GM12878 (cell line): Measurements from ENCODE around the gene ARHGAP26. TPM values are rescaled to one million over a fixed set of nuclear protein-coding genes. Genes with fewer than 3 reads are reported as not detected.

Experiments
- ATF7 ChIP-seq: fragments of 450-650 bp; IDR thresholded peaks from 2 replicates; pipeline ENCODE4 v1.6.1; 2016; ENCODE audit warnings: low read depth, mild to moderate bottlenecking
- BMI1 ChIP-seq: fragments of 450-650 bp; IDR thresholded peaks from 2 replicates; pipeline ENCODE4 v1.6.1; 2016; ENCODE audit warnings: mild to moderate bottlenecking, moderate library complexity, borderline replicate concordance
- BRCA1 ChIP-seq: IDR thresholded peaks from 2 replicates; pipeline ENCODE4 v1.6.1; 2011; ENCODE audit warnings: low read depth, low read length, improper control_type of control experiment
- CBFB ChIP-seq: IDR thresholded peaks from 2 replicates; pipeline ENCODE4 v1.6.1; 2016; ENCODE audit warnings: antibody characterized with exemption, low read depth
- CEBPB ChIP-seq, 2 experiments: fragments of 150-350 bp in 1 of 2; IDR thresholded peaks; 2 replicates each; pipeline ENCODE4 v1.6.1; 2012 to 2014; ENCODE audit warnings: low read depth in 2 of 2, low read length in 2 of 2, borderline replicate concordance in 1 of 2, inconsistent platforms in 1 of 2
- DPF2 ChIP-seq: fragments of 450-650 bp; IDR thresholded peaks from 2 replicates; pipeline ENCODE4 v1.6.1; 2017; ENCODE audit warnings: mild to moderate bottlenecking
- EGR1 ChIP-seq, 2 experiments: IDR thresholded peaks; 1 replicate in 1 of 2; 2 replicates in 1 of 2; pipeline ENCODE4 v1.6.1; 2011 to 2012; ENCODE audit warnings: low read depth in 2 of 2, low read length in 2 of 2, borderline replicate concordance in 1 of 2, mild to moderate bottlenecking in 1 of 2, moderate library complexity in 1 of 2
- EP300 ChIP-seq, 2 experiments: fragments of 150-350 bp in 1 of 2; IDR thresholded peaks; 2 replicates each; pipeline ENCODE4 v1.6.1; 2011 to 2012; ENCODE audit warnings: low read depth in 2 of 2, low read length in 2 of 2, borderline replicate concordance in 1 of 2, improper control_type of control experiment in 1 of 2, inconsistent platforms in 1 of 2; ENCODE audit not compliant: control insufficient read depth in 1 of 2
- ETV6 ChIP-seq, 2 experiments: fragments of 450-650 bp in 1 of 2; IDR thresholded peaks in 1 of 2; conservative IDR thresholded peaks in 1 of 2; 2 replicates each; pipeline ENCODE4 v1.6.1; 2014; ENCODE audit warnings: antibody characterized with exemption in 1 of 2, borderline replicate concordance in 1 of 2, low read depth in 1 of 2, mild to moderate bottlenecking in 1 of 2, moderate library complexity in 1 of 2
- IRF5 ChIP-seq: fragments of 450-650 bp; IDR thresholded peaks from 2 replicates; pipeline ENCODE4 v1.6.1; 2017; ENCODE audit warnings: borderline replicate concordance
- JUNB ChIP-seq: IDR thresholded peaks from 2 replicates; pipeline ENCODE4 v1.6.1; 2016; ENCODE audit warnings: antibody characterized with exemption, mild to moderate bottlenecking
- JUND ChIP-seq: IDR thresholded peaks from 2 replicates; pipeline ENCODE4 v1.6.1; 2012; ENCODE audit warnings: low read depth, mild to moderate bottlenecking, low read length, improper control_type of control experiment, moderate library complexity
- MAX ChIP-seq: IDR thresholded peaks from 2 replicates; pipeline ENCODE4 v1.6.1; 2012; ENCODE audit warnings: low read depth, low read length, improper control_type of control experiment
- NBN ChIP-seq: fragments of 450-650 bp; IDR thresholded peaks from 2 replicates; pipeline ENCODE4 v1.6.1; 2016
- NKRF ChIP-seq: fragments of 450-650 bp; conservative IDR thresholded peaks from 2 replicates; pipeline ENCODE4 v1.6.1; 2017; ENCODE audit warnings: mild to moderate bottlenecking, moderate library complexity
- NR2C2 ChIP-seq: IDR thresholded peaks from 2 replicates; pipeline ENCODE4 v1.6.1; 2011; ENCODE audit warnings: borderline replicate concordance, low read depth; ENCODE audit not compliant: control insufficient read depth, insufficient read length
- PAX8 ChIP-seq: fragments of 450-650 bp; IDR thresholded peaks from 2 replicates; pipeline ENCODE4 v1.6.1; 2017; ENCODE audit warnings: mild to moderate bottlenecking, moderate library complexity
- PML ChIP-seq: IDR thresholded peaks from 2 replicates; pipeline ENCODE4 v1.6.1; 2012; ENCODE audit warnings: low read length, inconsistent platforms
- RB1 ChIP-seq: fragments of 450-650 bp; formaldehyde crosslinking; IDR thresholded peaks from 2 replicates; pipeline ENCODE4 v1.6.1; 2017; ENCODE audit warnings: mild to moderate bottlenecking, borderline replicate concordance
- RFX5 ChIP-seq: IDR thresholded peaks from 2 replicates; pipeline ENCODE4 v1.6.1; 2011; ENCODE audit warnings: low read depth, low read length, improper control_type of control experiment
- SMAD1 ChIP-seq: fragments of 450-650 bp; IDR thresholded peaks from 2 replicates; pipeline ENCODE4 v1.6.1; 2018; ENCODE audit warnings: mild to moderate bottlenecking, low read depth; ENCODE audit not compliant: partially characterized antibody
- SMARCA5 ChIP-seq: fragments of 450-650 bp; IDR thresholded peaks from 2 replicates; pipeline ENCODE4 v1.6.1; 2017; ENCODE audit warnings: mild to moderate bottlenecking
- SREBF1 ChIP-seq: IDR thresholded peaks from 2 replicates; pipeline ENCODE4 v1.6.1; 2012; ENCODE audit warnings: mild to moderate bottlenecking, low read length
- SRF ChIP-seq, 2 experiments: IDR thresholded peaks; 2 replicates each; pipeline ENCODE4 v1.6.1; 2011; ENCODE audit warnings: low read depth in 2 of 2, low read length in 2 of 2, mild to moderate bottlenecking in 1 of 2, moderate library complexity in 1 of 2
- TBL1XR1 ChIP-seq: IDR thresholded peaks from 2 replicates; pipeline ENCODE4 v1.6.1; 2012; ENCODE audit warnings: low read depth, low read length, improper control_type of control experiment
- TCF3 ChIP-seq: IDR thresholded peaks from 2 replicates; pipeline ENCODE4 v1.6.1; 2012; ENCODE audit warnings: low read depth, mild to moderate bottlenecking, low read length, borderline replicate concordance; ENCODE audit not compliant: insufficient read depth
- ZNF207 ChIP-seq: fragments of 450-650 bp; IDR thresholded peaks from 2 replicates; pipeline ENCODE4 v1.6.1; 2014; ENCODE audit warnings: antibody characterized with exemption, mild to moderate bottlenecking, borderline replicate concordance
- ZNF384 ChIP-seq: IDR thresholded peaks from 2 replicates; pipeline ENCODE4 v1.6.1; 2012; ENCODE audit warnings: low read depth, mild to moderate bottlenecking, low read length, improper control_type of control experiment, borderline replicate concordance
- polyA plus RNA-seq, 11 experiments: library from polyadenylated mRNA; depleted of rRNA in 4 of 11; unstranded in 6 of 11; stranded (reverse) in 5 of 11; fragments of >200 nt; fragmentation: Nextera tagmentation in 4 of 11; fragmentation: Illumina TruSeq in 1 of 11; extraction: Ambion mirVana in 4 of 11; extraction: Trizol in 1 of 11; gene quantifications; 1 replicate in 1 of 11; 2 replicates in 10 of 11; pipeline versions ENCODE4 v1.2.1 to v1.2.3, GENCODE V29; 2011 to 2016; ENCODE audit warnings: inconsistent platforms in 2 of 11, missing spikeins in 2 of 11, low read depth in 1 of 11
- total RNA-seq, 4 experiments: library from RNA; depleted of rRNA in 3 of 4; stranded (reverse); fragments of >200 nt in 3 of 4; fragmentation: Illumina TruSeq in 1 of 4; extraction: Trizol in 1 of 4; gene quantifications; 2 replicates each; pipeline versions ENCODE4 v1.2.1 to v1.2.3, GENCODE V29; 2013 to 2021

Gene ARHGAP26
- total and polyA plus RNA-seq, 10 of the 15 experiments (the other 5 are each of a cell fraction or from before 2014, with no cell fraction given) = 9.4 to 41.5 (median 19.3) TPM

- TF ChIP-seq IRF5 (peak; percentile 62; the same call in 1 of the 2 replicates), BRCA1 (no peak), RFX5 (no peak), ZNF384 (peak; percentile 86), ETV6 (conservative IDR thresholded peaks at IDR 0.05 in 1 of 2, IDR thresholded peaks at IDR 0.05 in 1 of 2; ENCODE audit: borderline replicate concordance in 1 of 2, low read depth in 1 of 2) (peak in 1 of 2 experiments; percentile 61; a peak in 1 of 4 replicates), ATF7 (peak; percentile 92), SMAD1 (peak; percentile 80), CEBPB (IDR thresholded peaks at IDR 0.05; ENCODE audit: borderline replicate concordance in 1 of 2, low read depth in 2 of 2, low read length in 2 of 2) (no peak), RB1 (no peak), SRF (IDR thresholded peaks at IDR 0.05; ENCODE audit: low read depth in 2 of 2, low read length in 2 of 2) (no peak), NKRF (0 out of 2 replicates have a peak, but pooled peaks have one; percentile 1), NR2C2 (no peak), DPF2 (peak; percentile 91), JUNB (peak; percentile 95), NBN (peak; percentile 91), TBL1XR1 (peak; percentile 70), EP300 (IDR thresholded peaks at IDR 0.05; ENCODE audit: borderline replicate concordance in 1 of 2, control insufficient read depth in 1 of 2, low read depth in 2 of 2, low read length in 2 of 2) (peak; percentile 76 to 91; a peak in 2 of 4 replicates), SREBF1 (no peak), TCF3 (no peak), SMARCA5 (no peak; the same call in 1 of the 2 replicates), PML (no peak), ZNF207 (peak; percentile 51), PAX8 (peak; percentile 15; the same call in 1 of the 2 replicates), CBFB (peak; percentile 75), BMI1 (peak; percentile 71), JUND (peak; percentile 64), MAX (peak; percentile 91; the same call in 1 of the 2 replicates), EGR1 (IDR thresholded peaks at IDR 0.05; ENCODE audit: borderline replicate concordance in 1 of 2, low read depth in 2 of 2, low read length in 2 of 2) (peak in 1 of 2 experiments; percentile 91; a peak in 2 of 3 replicates)
These were observed 436.2 kb downstream of the ARHGAP26 start (continued) for GRCh38 chr5:143206196-143207053.
